HG02970 (cell line): ENCODE measurements around the gene CHD9.
"Not testable (repeated sequence)": the region's sequence is repeated elsewhere in the genome, so short reads cannot be mapped to it uniquely, and the experiment has no call there.

ENCODE experiments used
- ATAC-seq: cut with Tn5 transposase; IDR thresholded peaks from one replicate; pipeline ENCODE4 v1.9.1; 2021; ENCODE audit warnings: mild to moderate bottlenecking, moderate library complexity, moderate number of reproducible peaks; ENCODE audit not compliant: unreplicated experiment, low FRiP score

CHD9 gene

GRCh38 chr16:53261276-53261675 is 206.5 kb downstream of the CHD9 start:
- ATAC-seq = no peak

- ATAC-seq = no peak
These were observed 207.9 kb downstream of the CHD9 start for GRCh38 chr16:53262645-53263044.

GRCh38 chr16:53266156-53266555 is 211.4 kb downstream of the CHD9 start:
- no peak for ATAC-seq

- not testable (repeated sequence) for ATAC-seq
These were observed 223.7 kb downstream of the CHD9 start for GRCh38 chr16:53278498-53278897.

DNA sequence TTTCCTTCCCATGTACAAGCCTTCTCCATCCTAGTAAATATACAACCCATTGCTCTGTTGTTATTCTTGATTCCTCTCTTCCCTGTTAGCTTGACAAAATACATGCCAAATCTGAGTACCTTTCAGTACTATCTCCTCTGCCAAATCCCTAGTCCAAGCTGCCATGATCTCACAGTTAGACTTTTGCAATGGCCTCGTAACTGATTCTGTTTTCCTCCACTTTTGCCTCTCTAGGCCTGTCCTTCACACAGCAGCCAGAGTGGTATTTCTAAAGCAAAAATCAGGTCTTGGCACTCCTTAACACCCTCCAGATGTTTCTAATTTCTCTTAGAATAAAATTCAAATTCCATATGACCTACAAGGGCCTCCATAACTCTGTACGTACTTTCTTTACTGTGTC is 226.5 kb downstream of the CHD9 start:
- ATAC-seq = no peak

DNA sequence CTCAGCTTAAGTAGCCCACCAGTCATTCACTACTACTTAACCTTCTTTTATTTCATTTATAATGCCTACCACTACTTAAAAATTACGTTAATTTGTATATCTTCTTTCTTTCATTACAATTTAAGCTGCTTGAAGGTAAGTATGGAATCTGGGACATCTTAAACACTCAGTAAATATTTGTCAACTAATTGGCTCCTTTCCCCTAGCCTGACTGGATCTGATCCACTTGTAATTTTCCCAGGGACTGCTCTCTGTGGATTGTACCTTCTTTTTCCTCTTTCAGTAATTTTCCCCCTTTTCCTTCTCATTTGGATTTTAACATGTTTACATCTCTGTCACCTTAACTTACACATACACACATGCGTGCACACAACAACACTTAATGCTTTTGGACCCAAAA is 227.1 kb downstream of the CHD9 start:
- ATAC-seq = no peak

DNA sequence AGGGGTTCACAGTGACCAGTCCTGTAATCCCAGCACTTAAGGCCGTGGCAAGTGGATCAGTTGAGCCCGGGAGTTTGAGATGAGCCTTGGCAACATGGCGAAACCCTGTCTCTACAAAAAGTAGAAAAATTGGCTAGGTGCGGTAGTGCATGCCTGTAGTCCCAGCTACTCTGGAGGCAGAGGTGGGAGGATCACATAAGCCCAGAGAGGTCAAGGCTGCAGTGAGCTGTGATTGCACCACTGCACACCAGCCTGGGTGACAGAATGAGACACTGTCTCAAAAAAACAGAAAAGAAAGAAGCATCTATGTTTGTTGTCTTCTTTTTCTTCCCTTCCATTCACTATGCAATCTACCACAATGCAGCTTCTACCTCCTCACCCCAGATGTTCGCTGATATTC is 227.5 kb downstream of the CHD9 start:
- no peak for ATAC-seq

GRCh38 chr16:53282975-53283946 is 228.5 kb downstream of the CHD9 start:
- ATAC-seq = no peak

DNA sequence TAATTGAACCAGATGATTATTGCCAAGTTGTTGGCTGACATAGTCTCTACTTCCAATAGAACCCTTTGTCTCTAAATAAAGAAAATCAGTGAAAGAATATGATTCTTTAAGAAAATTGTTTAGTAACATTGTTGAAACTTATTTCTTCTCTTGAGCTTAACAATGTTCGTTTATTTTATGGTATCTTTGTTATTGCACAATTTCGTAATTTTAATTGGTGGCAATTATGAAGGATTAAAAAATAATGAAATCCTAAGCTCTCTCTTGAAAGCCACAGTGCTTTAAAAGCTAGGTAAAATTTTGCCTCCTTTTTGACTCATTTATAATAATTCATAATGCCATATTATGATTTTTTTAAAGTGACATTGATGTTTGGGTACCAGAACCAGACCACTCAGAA is 230.4 kb downstream of the CHD9 start:
- no peak for ATAC-seq

- no peak for ATAC-seq
These were observed 235.7 kb downstream of the CHD9 start for GRCh38 chr16:53290520-53290919.

DNA sequence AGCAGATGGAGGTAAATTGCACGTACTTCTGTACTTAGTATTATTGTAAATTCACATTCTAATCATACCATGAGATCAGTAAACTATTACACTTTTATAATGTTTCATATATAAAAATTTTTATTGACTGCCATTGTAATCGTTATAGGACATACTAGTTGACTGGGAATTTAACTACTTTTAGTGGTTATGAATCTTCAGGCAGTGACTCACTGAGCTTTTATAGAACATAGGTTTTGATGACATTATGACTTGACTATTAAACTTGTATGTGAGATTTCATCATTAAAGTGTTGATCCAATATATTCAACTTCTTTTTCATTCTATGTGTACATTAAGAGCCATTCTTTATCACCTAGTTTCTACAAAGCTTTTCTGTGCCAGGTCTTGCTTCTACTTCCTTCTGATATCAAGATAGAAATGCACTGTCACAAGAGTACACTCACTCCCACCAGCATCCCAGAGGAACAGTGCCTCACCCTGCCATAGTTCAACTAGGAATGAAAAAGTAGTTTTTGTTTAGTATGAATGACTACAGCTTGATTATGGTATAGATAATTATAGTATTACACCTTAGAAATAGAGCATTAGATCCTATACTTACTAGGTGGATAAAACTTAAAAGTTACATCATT is 237.1 kb downstream of the CHD9 start:
- no peak for ATAC-seq

DNA sequence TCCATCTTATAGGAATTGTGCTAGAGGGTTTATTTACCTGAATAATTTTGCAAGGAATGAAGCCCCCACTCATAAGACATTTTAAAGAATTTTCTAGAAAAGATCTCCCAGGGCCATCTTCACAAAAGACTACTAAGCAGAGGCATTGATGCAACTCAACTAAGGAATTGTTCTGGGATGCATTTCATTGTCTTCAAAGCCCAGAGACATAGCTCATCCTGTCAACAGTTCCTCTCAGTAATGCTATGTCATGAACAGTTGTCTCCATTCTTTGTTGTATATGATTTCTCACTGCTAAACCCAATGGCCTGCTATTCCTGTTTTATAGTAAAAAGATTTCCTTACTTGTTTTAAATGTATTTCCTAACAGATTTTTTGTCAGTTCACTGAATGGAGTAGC is 242.7 kb downstream of the CHD9 start:
- ATAC-seq = no peak

DNA sequence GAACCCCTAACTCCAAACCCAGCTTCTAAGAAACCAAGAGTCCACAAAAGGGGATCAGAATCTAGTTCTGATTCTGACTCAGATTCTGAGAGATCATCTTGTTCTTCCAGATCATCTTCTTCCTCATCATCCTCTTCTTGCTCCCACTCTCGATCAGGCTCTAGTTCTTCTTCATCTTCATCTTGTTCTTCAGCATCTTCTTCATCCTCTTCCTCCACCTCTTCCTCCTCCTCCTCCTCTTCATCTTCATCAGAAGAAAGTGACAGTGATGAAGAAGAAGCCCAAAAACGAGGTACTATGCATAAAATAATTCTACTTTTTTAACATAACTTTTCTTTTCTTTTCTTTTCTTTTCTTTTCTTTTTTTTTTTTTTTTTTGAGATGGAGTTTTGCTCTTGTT is 249.5 kb downstream of the CHD9 start:
- ATAC-seq = no peak

- ATAC-seq = no peak
These were observed 251.0 kb downstream of the CHD9 start for GRCh38 chr16:53305743-53306142.

- no peak for ATAC-seq
These were observed 254.7 kb downstream of the CHD9 start for GRCh38 chr16:53309457-53309856.

DNA sequence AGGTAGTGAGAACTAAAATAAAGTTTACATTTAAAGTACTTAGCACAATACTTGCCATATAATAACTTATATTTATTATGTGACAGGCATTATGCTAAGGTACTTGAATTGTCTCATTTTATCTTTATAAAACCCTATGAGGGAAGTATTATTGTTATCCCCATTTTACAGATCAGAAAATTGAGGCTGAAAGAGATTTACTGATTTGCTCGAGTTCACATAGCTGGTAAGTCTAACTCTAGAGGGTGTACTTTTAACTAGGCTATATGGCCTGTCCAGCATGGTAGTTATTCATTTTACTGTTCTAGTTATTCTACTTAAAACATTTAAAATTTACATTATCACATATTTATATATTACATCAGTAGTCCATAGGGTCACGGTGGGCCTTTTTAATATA is 266.2 kb downstream of the CHD9 start:
- no peak for ATAC-seq

DNA sequence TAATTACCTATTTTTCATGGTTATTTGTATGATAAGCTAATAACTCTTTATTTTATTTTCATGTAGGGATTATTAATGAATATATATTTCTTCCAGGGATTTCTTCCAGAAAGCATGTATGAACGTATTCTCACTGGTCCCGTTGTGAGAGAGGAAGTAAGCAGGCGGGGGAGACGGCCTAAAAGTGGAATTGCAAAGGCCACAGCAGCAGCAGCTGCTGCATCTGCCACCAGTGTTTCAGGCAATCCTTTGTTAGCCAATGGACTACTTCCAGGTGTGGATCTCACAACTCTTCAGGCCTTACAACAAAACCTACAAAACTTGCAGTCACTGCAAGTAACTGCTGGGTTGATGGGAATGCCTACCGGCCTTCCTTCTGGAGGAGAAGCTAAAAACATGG is 269.1 kb downstream of the CHD9 start:
- ATAC-seq = no peak

GRCh38 chr16:53330991-53331390 is 276.2 kb downstream of the CHD9 start:
- not testable (repeated sequence) for ATAC-seq

DNA sequence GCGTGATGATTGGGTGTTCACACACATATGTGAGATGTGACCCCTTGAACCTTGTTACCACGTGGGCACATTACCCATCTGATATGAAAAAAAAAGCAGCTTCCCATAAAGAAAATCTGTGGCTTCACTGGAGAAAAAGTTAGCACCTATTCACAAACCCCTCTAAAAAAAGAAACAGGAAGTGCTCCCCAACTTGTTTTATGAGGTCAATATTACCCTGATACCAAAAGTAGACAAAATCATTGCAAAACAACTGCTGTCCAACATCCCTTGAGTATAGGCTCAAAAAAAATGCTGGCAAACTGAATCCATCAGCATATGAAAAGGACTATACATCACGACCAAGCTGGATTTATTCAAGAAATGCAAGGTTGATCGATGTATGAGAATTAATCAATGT is 279.8 kb downstream of the CHD9 start:
- no peak for ATAC-seq

DNA sequence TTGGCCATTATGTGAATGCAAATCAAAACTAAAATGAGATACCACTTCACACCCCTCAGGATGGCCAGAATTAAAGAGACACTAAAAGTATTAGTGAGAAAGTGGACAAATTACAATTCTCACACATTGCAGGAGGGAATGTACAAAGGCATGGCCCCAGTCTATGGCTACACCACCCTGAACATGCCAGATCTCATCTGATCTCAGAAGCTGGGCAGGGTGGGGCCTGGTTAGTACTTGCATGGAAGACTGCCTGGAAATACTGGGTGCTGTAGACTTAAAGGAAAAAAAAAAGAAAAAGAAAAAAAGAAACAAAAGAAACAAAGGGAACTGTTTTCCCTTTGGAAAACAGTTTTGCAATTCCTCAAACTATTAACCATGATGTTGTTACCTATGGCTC is 282.5 kb downstream of the CHD9 start:
- ATAC-seq = no peak

DNA sequence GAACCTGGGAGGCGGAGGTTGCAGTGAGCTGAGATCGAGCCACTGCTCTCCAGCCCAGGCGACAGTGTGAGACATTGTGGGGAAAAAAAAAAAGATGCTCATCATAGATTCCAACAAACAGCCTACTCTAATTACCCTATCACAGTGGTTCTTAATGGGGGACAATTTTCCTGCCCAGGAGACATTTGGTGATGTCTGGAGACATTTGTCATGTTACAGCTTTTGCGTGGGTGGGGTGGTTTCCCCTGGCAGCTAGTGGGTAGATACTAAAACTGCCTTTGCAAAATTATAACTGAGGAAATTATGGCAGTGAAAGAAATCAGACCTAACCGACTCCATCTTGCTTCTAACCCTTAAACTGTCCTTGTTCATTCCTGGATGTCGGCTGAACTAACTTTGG is 287.0 kb downstream of the CHD9 start:
- ATAC-seq = no peak

DNA sequence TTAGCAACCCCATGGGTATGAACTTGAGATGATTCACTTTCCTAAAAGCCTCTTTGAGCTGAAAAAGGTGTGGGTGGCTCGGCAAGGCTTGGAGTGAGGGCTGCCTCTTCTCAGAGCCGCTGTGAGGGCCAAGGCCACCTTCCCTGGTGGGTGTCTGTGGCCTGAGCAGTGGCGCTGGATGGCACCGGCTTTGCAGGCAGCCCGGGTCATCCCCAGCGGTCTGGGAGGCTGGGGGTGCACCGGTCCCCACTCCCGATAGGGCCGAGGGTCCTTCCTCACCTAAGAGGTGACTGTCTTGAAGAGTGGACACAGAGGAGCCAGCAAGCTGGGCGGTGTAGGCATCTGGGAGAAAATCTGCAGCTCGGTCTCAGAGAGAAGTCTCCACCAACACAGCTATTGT is 300.3 kb downstream of the CHD9 start:
- no peak for ATAC-seq
